ENCODE data around the gene TRAK2.

DNA sequence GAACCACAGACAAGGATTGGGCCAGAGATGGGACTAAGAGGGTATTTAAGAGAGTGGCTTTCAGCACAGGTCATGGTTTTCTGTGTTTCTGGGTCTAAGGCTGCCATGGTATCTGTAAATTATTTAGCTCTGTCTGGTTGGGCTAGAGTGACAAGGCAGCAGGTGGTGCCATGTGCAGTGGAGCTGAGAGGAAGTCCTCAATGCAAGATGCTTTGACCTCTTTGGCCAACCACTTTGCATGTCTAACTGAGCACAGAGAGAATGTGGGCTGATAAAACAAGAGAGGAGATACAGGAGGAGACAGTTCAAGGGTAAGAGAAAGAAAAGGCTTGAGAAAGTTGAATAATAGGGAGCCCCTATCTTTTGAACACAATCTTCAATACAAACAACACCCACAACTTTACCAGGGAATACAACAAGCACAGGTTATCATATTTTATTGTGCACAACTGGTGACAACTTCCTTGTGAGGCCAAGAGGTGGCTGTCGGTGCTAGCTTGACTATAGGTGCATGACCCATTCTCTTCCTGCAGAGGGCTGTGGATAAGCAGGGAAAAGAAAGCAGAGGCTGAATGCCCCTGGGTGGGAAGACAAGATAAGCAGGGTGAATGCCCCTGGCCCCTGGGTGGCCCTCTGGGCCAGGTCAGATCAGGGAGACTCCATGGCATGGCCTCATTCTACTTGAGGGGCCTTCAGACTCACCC lies 106.4 kb downstream of the TRAK2 start:
- TF ChIP-seq POLR2A (IDR thresholded peaks at IDR 0.05; ENCODE audit: extremely low read depth, insufficient read length) (no peak), MYC (IDR thresholded peaks at IDR 0.05; ENCODE audit: low read depth, low read length) (no peak)
- TF ChIP-seq, protein P1, sequence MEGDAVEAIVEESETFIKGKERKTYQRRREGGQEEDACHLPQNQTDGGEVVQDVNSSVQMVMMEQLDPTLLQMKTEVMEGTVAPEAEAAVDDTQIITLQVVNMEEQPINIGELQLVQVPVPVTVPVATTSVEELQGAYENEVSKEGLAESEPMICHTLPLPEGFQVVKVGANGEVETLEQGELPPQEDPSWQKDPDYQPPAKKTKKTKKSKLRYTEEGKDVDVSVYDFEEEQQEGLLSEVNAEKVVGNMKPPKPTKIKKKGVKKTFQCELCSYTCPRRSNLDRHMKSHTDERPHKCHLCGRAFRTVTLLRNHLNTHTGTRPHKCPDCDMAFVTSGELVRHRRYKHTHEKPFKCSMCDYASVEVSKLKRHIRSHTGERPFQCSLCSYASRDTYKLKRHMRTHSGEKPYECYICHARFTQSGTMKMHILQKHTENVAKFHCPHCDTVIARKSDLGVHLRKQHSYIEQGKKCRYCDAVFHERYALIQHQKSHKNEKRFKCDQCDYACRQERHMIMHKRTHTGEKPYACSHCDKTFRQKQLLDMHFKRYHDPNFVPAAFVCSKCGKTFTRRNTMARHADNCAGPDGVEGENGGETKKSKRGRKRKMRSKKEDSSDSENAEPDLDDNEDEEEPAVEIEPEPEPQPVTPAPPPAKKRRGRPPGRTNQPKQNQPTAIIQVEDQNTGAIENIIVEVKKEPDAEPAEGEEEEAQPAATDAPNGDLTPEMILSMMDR (IDR thresholded peaks at IDR 0.05; ENCODE audit: low read depth, low read length): no peak
- TF ChIP-seq, protein P2, sequence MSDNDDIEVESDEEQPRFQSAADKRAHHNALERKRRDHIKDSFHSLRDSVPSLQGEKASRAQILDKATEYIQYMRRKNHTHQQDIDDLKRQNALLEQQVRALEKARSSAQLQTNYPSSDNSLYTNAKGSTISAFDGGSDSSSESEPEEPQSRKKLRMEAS (IDR thresholded peaks at IDR 0.05; ENCODE audit: low read depth, low read length): no peak
